ENCODE measurements around the gene HOXD3.
A peak's percentile ranks its signal among the peaks of the same experiment; 100 is the strongest.

Gene HOXD3

GRCh38 chr2:176156807-176157498 lies at the start of gene HOXD3:
TSS of gene HOXD3 (plus strand) at chr2:176157307. CDS start at chr2:176169115, 11,808 bp downstream.
- no peak for DNase-seq

DNA sequence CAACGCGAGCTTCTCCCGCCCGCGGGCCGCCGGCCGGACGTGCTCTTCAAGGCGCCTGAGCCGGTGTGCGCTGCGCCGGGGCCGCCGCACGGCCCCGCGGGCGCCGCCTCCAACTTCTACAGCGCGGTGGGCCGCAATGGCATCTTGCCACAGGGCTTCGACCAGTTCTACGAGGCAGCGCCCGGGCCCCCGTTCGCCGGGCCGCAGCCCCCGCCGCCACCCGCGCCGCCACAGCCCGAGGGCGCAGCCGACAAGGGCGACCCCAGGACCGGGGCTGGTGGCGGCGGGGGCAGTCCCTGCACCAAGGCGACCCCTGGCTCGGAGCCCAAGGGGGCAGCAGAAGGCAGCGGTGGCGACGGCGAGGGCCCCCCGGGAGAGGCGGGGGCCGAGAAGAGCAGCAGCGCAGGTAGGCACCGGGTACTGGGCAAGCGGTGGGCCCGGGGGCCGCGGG lies 49.4 kb upstream of the HOXD3 start:
- DNase-seq = no peak

- DNase-seq = no peak
These were observed 47.8 kb upstream of the HOXD3 start for GRCh38 chr2:176109192-176109901.

DNA sequence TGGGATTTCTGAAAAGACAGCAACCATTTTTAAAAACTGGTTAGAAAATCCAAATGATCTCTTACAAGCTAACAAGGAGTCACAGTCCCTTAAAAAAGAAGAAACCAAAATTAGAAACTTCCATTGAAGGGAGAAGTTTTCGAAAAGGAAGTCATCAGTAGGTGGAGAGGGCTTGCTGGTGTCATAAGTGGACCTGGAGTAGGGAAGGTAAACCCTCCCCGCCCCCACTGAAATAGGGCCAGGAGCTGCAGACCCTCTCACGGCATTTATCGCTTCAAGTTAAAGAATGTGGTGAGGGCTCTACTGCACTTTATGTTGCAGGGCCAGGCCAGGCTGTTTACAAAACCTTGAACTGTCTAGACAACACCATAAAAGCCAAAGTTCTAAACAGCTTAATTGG lies 47.2 kb upstream of the HOXD3 start:
- no peak for DNase-seq

DNA sequence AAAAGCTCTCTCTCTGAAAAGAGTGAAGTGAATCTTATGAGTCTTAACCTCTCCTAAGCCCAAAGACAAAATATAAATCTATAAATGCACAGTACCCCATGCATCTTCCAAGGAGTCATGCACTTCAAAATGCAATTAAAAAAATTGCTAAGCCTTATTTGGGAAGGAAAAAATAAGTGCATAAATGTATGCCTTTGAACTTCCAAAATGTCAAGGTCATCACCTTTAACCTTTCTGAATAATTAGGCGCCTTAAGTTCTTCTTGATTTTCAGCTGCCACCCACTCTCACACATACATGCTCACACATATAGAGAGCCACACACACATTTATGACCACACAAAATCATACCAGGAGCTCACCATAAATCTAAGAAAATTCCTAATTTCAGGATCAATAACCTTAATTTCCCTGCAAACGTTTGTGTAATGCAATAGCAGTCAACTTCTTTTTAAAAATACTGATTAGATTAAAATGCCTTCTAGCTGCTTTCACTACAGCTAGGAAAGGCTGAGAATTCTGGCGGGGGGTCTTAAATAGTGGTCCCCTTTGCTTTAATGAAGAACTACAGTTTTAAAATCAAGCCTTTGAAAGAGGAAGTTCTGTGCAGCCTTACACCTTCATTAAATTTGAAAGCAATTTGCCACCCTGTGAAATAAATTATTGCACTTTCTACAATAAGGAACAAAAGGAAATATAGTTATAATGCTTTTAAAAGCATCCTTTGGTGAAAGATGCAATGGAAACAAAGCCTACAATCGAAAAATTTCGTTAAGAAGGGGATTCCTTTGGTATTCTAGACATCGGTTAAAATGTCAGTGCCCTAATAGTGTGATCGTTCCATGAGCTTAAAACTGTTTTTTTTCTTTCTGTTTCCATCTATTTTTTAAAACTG lies 46.4 kb upstream of the HOXD3 start:
- DNase-seq = no peak

DNA sequence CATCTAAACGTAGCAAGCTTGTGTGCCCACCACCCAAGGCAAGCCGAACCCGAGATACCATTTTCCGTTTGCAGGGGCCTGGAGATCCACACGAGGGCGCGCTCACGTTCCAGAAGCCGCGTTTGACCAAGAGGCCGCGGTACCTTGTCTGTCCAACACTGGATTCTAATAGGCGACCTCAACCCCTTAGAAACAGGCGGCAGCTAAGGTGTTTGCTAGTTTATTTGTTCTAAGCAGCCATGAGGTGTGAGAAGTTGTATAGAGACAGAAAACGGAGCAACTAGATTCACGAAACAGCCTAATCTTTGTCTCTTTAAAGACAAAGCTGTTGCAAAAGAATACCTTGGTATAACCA lies 45.8 kb upstream of the HOXD3 start:
- DNase-seq = peak; percentile 71

- DNase-seq = no peak
These were observed 45.2 kb upstream of the HOXD3 start for GRCh38 chr2:176111846-176112374.

DNA sequence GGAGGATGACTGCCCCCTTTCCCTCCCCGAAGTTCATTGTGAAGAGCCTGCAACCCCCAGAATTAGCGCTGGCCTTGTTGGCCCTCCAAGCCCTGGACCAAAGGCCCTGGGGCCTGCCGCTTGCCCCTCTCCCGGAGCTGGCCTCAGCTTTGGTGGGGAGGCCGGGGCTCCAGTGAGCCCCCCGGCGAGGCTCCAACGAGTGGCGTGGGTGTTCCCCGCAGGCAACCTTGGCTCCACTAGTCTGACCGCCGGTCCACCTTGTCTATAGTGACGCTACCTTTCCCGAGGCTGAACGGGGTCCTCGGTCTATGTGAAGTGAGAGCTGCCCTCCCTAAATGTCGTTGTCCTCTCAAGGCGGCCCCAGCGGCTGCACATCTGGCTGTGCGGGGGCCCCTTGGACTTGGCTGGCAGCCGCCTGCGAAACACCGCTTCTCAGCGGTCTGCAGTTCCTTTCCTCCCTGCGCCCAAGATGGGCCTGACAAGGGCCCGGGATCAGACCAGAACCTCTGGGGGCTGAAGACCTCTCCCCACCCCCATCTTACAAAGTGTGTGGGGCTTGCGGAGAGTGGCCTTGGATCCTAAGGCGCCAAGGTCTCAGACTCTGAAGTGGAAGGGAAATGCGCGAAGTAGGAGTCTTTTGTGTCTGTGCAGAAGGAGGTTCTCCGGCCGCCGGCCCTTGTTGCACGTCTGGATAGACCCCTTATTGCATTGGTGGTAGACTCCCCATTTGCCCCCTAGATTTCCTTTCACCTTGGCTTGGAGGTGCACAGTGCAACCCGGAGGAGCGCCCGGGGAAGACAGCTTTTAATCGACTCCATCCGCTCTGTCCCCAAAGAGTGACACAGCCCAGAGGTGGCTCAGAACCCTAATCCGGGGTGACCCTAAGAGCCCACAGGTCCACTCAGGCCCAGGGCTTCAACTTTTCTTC lies 44.5 kb upstream of the HOXD3 start:
- DNase-seq = no peak

DNA sequence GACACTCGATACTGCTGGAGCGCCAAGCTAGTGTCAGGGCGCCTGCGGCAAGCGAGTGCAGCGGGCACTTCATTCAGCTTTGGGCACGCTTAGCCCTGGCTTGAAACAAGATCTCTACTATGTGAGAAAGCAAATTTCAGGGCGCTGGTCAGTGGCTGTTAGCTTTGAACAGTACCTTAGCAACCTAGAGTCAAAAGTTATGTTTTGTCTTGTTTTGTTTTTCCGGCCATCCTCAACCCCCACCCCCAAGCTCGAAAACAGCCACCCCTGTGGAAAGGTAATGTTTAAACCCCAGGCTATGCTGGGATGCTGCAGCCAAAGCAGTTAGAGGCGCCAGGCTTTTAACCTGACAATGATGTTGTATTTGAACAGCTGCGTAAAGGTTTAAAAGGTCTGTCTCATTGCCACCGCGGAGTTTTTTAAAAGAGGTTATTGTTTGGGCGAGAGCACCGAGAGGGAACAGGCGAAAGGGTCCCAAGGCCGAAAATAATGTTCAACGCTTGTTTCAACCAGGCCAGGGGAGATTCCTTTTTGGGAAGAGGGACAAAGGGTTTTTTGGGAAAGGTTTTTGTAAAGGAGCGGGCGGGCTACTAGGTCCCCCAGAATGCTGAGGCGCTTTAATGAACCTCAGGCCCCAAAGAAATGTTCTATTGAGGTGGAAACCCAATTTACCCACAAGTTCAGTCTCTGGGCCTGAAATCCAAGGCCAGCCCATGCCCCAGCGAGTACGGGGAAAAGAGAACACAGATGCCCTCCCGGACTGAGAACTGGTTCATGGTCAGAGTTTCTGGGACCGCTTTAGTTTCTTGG lies 42.8 kb upstream of the HOXD3 start:
- DNase-seq = no peak

- no peak for DNase-seq
These were observed 42.0 kb upstream of the HOXD3 start for GRCh38 chr2:176114930-176115625.

GRCh38 chr2:176115883-176116813 lies 41.0 kb upstream of the HOXD3 start, which contains the start of gene HOXD10:
TSS of gene HOXD10 (plus strand) at chr2:176116778. CDS start at chr2:176116834, 56 bp downstream.
- no peak for DNase-seq

- DNase-seq = no peak
These were observed 39.8 kb upstream of the HOXD3 start for GRCh38 chr2:176117162-176117822.

DNA sequence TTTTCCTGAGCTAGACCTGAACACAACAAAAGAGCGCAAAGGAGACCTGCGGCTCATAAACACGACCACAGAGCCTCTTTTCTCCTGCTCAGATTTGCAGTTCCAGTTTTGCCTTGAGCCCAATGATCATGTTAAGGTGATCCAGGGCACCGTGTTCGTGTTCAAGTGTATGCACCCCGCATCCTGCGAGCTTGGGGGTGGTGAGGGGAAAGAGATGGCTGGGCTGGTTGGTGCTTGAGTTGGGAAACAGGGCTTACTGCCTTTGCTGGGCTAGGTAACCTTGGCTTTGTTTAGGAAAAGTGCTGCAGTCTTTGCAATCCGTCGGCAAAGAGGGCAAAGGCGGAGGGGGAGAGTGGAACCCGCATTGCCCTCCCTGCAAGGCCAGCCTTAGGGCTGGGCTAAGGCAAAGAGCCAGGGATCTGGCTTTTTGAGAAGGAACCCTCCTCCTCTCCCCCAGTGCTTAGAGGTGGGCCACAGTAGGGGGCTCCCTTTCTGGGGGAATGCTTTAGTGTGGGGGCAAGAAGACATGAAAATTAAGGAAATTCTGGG lies 39.2 kb upstream of the HOXD3 start:
- no peak for DNase-seq

DNA sequence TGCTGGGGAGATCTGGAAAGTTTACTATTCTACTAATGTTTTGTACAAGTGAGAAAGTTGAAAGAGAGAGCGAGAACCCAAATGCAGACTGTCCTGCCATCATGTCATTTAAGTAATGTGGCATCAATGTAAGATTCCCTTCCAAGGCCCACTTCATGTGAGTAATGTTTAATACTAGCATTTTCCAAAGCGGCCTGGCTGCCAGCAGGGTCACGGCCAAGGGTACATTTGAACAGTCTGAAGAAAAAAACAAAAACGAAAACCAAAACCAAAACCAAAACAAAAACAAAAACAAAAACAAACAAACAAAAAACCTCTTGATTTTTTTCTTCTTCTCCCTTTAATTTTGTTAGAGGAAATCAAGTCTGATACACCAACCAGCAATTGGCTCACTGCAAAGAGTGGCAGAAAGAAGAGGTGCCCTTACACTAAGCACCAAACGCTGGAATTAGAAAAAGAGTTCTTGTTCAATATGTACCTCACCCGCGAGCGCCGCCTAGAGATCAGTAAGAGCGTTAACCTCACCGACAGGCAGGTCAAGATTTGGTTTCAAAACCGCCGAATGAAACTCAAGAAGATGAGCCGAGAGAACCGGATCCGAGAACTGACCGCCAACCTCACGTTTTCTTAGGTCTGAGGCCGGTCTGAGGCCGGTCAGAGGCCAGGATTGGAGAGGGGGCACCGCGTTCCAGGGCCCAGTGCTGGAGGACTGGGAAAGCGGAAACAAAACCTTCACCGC lies 38.3 kb upstream of the HOXD3 start:
- peak; percentile 68 for DNase-seq

- DNase-seq = no peak
These were observed 36.5 kb upstream of the HOXD3 start for GRCh38 chr2:176120364-176121189.

GRCh38 chr2:176121190-176122051 lies 35.7 kb upstream of the HOXD3 start:
- DNase-seq = no peak
